Adrenal gland (tissue), 5 donors: ENCODE measurements around the gene PRR12.

Source experiments
- POLR2A ChIP-seq, 2 donors: fragments of 450-650 bp; IDR thresholded peaks; one replicate each; pipeline ENCODE4 v1.6.1; 2017; ENCODE audit warnings: antibody characterized with exemption in 2 of 2, mild to moderate bottlenecking in 2 of 2, moderate library complexity in 1 of 2
- TF ChIP-seq, protein P1 (sequence below), 6 experiments: fragments of 450-650 bp in 4 of 6; fragments of 200-600 bp in 2 of 6; sonication (generic) in 1 of 6; IDR thresholded peaks; 1 replicate in 5 of 6; 2 replicates in 1 of 6; pipeline versions ENCODE4 v1.5.1 to v1.8.0; 2016 to 2021; ENCODE audit warnings: antibody characterized with exemption in 6 of 6, mild to moderate bottlenecking in 2 of 6, moderate library complexity in 1 of 6
- donor health status: DM: no; HTN: no; CAD: no.

DNA sequence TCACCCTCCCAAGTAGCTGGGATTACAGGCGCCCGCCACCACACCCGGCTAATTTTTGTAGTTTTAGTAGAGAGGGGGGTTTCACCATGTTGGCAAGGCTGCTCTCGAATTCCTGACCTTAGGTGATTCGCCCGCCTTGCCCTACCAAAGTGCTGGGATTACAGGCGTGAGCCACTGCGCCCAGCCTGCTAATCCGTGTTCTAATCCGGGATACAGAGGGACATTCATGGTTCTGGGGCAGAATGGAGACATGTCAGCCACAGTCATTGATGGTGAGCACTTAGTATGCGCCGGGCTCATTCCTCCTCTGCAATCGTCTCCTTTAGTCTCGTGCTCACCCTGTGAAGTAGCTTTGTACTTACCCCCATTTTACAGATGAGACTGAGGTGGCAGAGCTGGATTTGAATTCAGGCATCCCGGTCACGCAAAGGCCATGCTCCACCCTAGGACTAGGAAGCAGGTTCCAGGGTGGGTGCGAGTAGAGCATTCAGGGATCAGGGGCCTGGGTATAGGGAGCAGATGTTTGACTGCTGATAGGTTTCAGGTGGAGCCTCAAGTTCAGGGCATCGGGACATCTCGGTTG, 40.7 kb downstream of the PRR12 start:
- TF ChIP-seq, protein P1, sequence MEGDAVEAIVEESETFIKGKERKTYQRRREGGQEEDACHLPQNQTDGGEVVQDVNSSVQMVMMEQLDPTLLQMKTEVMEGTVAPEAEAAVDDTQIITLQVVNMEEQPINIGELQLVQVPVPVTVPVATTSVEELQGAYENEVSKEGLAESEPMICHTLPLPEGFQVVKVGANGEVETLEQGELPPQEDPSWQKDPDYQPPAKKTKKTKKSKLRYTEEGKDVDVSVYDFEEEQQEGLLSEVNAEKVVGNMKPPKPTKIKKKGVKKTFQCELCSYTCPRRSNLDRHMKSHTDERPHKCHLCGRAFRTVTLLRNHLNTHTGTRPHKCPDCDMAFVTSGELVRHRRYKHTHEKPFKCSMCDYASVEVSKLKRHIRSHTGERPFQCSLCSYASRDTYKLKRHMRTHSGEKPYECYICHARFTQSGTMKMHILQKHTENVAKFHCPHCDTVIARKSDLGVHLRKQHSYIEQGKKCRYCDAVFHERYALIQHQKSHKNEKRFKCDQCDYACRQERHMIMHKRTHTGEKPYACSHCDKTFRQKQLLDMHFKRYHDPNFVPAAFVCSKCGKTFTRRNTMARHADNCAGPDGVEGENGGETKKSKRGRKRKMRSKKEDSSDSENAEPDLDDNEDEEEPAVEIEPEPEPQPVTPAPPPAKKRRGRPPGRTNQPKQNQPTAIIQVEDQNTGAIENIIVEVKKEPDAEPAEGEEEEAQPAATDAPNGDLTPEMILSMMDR (IDR thresholded peaks at IDR 0.05): no peak
- TF ChIP-seq POLR2A (IDR thresholded peaks at IDR 0.05): no peak
